GM23248 (cell line): ENCODE measurements around the gene RRBP1. TPM values are rescaled to one million over a fixed set of nuclear protein-coding genes. Genes with fewer than 3 reads are reported as not detected.

Experiments used
- DNase-seq: peaks from one replicate; pipeline ENCODE4 v3.0.0-alpha.2; 2015
- H2AFZ ChIP-seq: fragments of 200-600 bp; sonication (generic); 2 replicates; pipeline ENCODE4 v1.6.1; 2016; ENCODE audit warnings: antibody characterized with exemption
- H3F3A ChIP-seq: fragments of 200-600 bp; sonication (generic); 2 replicates; pipeline ENCODE4 v1.6.1; 2016; ENCODE audit warnings: mild to moderate bottlenecking, antibody characterized with exemption, mixed run types; ENCODE audit not compliant: insufficient read depth
- H3K27ac ChIP-seq: fragments of 200-600 bp; sonication (generic); 2 replicates; pipeline ENCODE4 v1.5.1; 2016; ENCODE audit warnings: mild to moderate bottlenecking
- H3K27me3 ChIP-seq: fragments of 200-600 bp; sonication (generic); replicated peaks from 2 replicates; pipeline ENCODE4 v1.6.1; 2016; ENCODE audit warnings: mild to moderate bottlenecking; ENCODE audit not compliant: insufficient read depth
- H3K36me3 ChIP-seq: fragments of 200-600 bp; sonication (generic); 2 replicates; pipeline ENCODE4 v1.6.1; 2016; ENCODE audit warnings: low read depth, mild to moderate bottlenecking
- H3K4me1 ChIP-seq: fragments of 200-600 bp; sonication (generic); 2 replicates; pipeline ENCODE4 v1.6.1; 2016; ENCODE audit warnings: mild to moderate bottlenecking; ENCODE audit not compliant: insufficient read depth
- H3K4me2 ChIP-seq: fragments of 200-600 bp; sonication (generic); one replicate; pipeline ENCODE4 v1.6.1; 2016; ENCODE audit warnings: mild to moderate bottlenecking; ENCODE audit not compliant: unreplicated experiment
- H3K4me3 ChIP-seq: fragments of 200-600 bp; sonication (generic); 2 replicates; pipeline ENCODE4 v1.5.1; 2016; ENCODE audit warnings: mild to moderate bottlenecking
- H3K79me2 ChIP-seq: fragments of 200-600 bp; sonication (generic); 2 replicates; pipeline ENCODE4 v1.6.1; 2016; ENCODE audit warnings: mild to moderate bottlenecking; ENCODE audit not compliant: insufficient read depth
- H3K9ac ChIP-seq: fragments of 200-600 bp; sonication (generic); 2 replicates; pipeline ENCODE4 v1.6.1; 2016; ENCODE audit warnings: mild to moderate bottlenecking
- H3K9me2 ChIP-seq: fragments of 200-600 bp; sonication (generic); 2 replicates; pipeline ENCODE4 v1.6.1; 2016; ENCODE audit warnings: mixed run types, mild to moderate bottlenecking, moderate library complexity; ENCODE audit not compliant: insufficient read depth
- H3K9me3 ChIP-seq: fragments of 200-600 bp; sonication (generic); one replicate; pipeline ENCODE4 v1.6.1; 2017; ENCODE audit warnings: low read depth
- H4K20me1 ChIP-seq: fragments of 200-600 bp; sonication (generic); 2 replicates; pipeline ENCODE4 v1.6.0; 2016; ENCODE audit not compliant: insufficient read depth
- EZH2 ChIP-seq: fragments of 200-600 bp; sonication (generic); IDR thresholded peaks from 2 replicates; pipeline ENCODE4 v1.6.1; 2018; ENCODE audit warnings: antibody characterized with exemption, mild to moderate bottlenecking; ENCODE audit not compliant: insufficient read depth, poor library complexity, severe bottlenecking
- EZH2phosphoT487 ChIP-seq: fragments of 200-600 bp; sonication (generic); IDR thresholded peaks from 2 replicates; pipeline ENCODE4 v1.6.1; 2018; ENCODE audit warnings: antibody characterized with exemption, moderate library complexity, mild to moderate bottlenecking, low read depth; ENCODE audit not compliant: insufficient read depth
- WGBS, 2 experiments: methylation state at CpG; one replicate each; pipeline ENCODE4 v1.1.6; 2015 to 2017; ENCODE audit warnings: low lambda C conversion rate in 2 of 2, low coverage in 1 of 2; ENCODE audit errors: missing lambda C conversion rate in 2 of 2; 5-methylcytosine and 5-hydroxymethylcytosine counted together
- in situ Hi-C: fragments of 300-500 bp; cut with MboI; formaldehyde crosslinking; loops from 2 replicates; pipeline ENCODE4 v1.15.0; 2020
- polyA plus RNA-seq: library from polyadenylated mRNA; unstranded; fragments of >200 nt; fragmentation: Nextera tagmentation; extraction: Ambion mirVana; gene quantifications from 2 replicates; pipeline ENCODE4 v1.2.1, GENCODE V29; 2016
- total RNA-seq: library from RNA; depleted of rRNA; stranded (reverse); fragments of >200 nt; shearing (Covaris generic); gene quantifications from 2 replicates; pipeline ENCODE4 v1.2.3, GENCODE V29; 2014

Gene RRBP1
- total and polyA plus RNA-seq, 2 experiments from 2014 or later = 127 to 182 TPM

- 83% methylated on average over 20 of the region's 20 CpGs for WGBS, 2 experiments
- H3K27ac ChIP-seq = no peak overlapping the region
- DNase-seq = no peak
- H3K9me2 ChIP-seq = no peaks in the 10 kb centered on the region
- no peak overlapping the region for H2AFZ ChIP-seq
- H3K79me2 ChIP-seq = peaks cover 12% of the 10 kb centered on the region; the same call in 1 of the 2 replicates
- H3K4me2 ChIP-seq = no peak overlapping the region
- H3K4me1 ChIP-seq = peaks cover under 1% of the 10 kb centered on the region; the same call in 1 of the 2 replicates
- H3K9ac ChIP-seq = no peak overlapping the region
- TF ChIP-seq EZH2phosphoT487 (no peak), EZH2 (no peak)
- in situ Hi-C loops = no loop called here
- peaks cover 14% of the 10 kb centered on the region for H3F3A ChIP-seq
- no peaks in the 10 kb centered on the region for H3K9me3 ChIP-seq
- H4K20me1 ChIP-seq = no peaks in the 10 kb centered on the region
- H3K4me3 ChIP-seq = no peak overlapping the region
- H3K27me3 ChIP-seq = no peaks in the 10 kb centered on the region
- peaks cover 16% of the 10 kb centered on the region for H3K36me3 ChIP-seq
These were observed 64.0 kb downstream of the RRBP1 start for GRCh38 chr20:17617868-17618672.

DNA sequence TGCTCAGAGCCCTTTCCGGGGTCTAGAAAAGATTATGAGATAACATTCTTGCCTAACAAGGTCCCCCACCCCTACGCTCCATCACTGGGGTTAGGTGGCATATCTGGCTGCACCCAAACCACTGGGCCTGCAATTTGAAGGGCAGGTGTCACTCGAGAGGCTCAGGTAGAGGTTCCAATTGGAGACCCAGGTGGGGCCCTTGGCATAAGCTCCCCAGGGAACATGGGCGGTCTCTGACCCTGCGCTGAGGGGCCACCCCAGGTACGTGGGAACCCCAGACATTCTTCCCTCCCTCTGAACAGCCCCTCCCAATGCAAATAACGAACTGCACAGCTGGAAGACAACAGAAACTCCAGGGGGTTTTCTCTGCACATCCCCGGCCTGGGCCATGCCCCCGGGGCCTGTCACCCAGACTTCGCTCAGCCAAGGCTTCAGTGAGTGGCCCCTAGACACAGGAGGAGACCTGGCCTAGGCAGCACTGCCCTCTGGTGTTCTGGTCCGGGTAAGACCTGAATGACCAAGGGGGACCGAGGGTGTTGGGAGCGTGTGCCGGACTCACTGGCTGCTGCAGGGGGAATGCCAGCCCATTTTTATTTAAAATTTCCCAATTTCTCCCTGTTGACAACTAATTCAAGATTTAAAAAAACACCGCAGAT lies 64.7 kb downstream of the RRBP1 start:
- DNase-seq = peak; percentile 55
- WGBS, 2 experiments = 86 to 90% methylated on average over 15 of the region's 15 CpGs
- Histone ChIP-seq H3K9ac (no peak overlapping the region), H3K4me1 (peaks cover 7% of the 10 kb centered on the region; the same call in 1 of the 2 replicates), H2AFZ (no peak overlapping the region), H3K4me2 (no peak overlapping the region), H3F3A (peaks cover 19% of the 10 kb centered on the region), H3K36me3 (peaks cover 11% of the 10 kb centered on the region), H3K9me2 (no peaks in the 10 kb centered on the region), H3K27me3 (no peaks in the 10 kb centered on the region), H4K20me1 (no peaks in the 10 kb centered on the region), H3K79me2 (peaks cover 12% of the 10 kb centered on the region; the same call in 1 of the 2 replicates), H3K27ac (no peak overlapping the region), H3K9me3 (no peaks in the 10 kb centered on the region), H3K4me3 (no peak overlapping the region)
- in situ Hi-C loops = no loop called here
- TF ChIP-seq EZH2phosphoT487 = no peak
- TF ChIP-seq EZH2 = no peak

GRCh38 chr20:17616480-17617211 lies 65.4 kb downstream of the RRBP1 start:
- TF ChIP-seq EZH2phosphoT487 (no peak), EZH2 (no peak)
- H3K9ac ChIP-seq = no peak overlapping the region
- no peaks in the 10 kb centered on the region for H4K20me1 ChIP-seq
- H2AFZ ChIP-seq = no peak overlapping the region
- peaks cover 8% of the 10 kb centered on the region for H3K36me3 ChIP-seq
- H3K9me2 ChIP-seq = no peaks in the 10 kb centered on the region
- peaks cover 6% of the 10 kb centered on the region; the same call in 1 of the 2 replicates for H3K79me2 ChIP-seq
- H3K4me3 ChIP-seq = no peak overlapping the region
- DNase-seq = no peak
- H3K9me3 ChIP-seq = no peaks in the 10 kb centered on the region
- H3K4me1 ChIP-seq = peaks cover 9% of the 10 kb centered on the region; the same call in 1 of the 2 replicates
- no peaks in the 10 kb centered on the region for H3K27me3 ChIP-seq
- no peak overlapping the region for H3K4me2 ChIP-seq
- in situ Hi-C loops = no loop called here
- H3K27ac ChIP-seq = no peak overlapping the region
- WGBS, 2 experiments = 78 to 80% methylated on average over 18 to 22 of the region's 22 CpGs
- peaks cover 22% of the 10 kb centered on the region for H3F3A ChIP-seq
